Measurements from ENCODE around the gene DAB2IP. TPM values are rescaled to one million over a fixed set of nuclear protein-coding genes. Genes with fewer than 3 reads are reported as not detected.

DAB2IP gene
- total RNA-seq, 1 donor from 2014 or later = 41.7 TPM

- peaks cover 9% of the 10 kb centered on the region for H3K4me1 Mint-ChIP-seq (ENCODE audit: low read depth, unreplicated experiment)
Observed at GRCh38 chr9:121718501-121718900, 67.1 kb downstream of the DAB2IP start.

GRCh38 chr9:121720311-121721057, 69.0 kb downstream of the DAB2IP start:
- no peak for TF ChIP-seq EZH2 (IDR thresholded peaks at IDR 0.05; ENCODE audit: insufficient read depth, low read length)
- TF ChIP-seq CTCF (IDR thresholded peaks at IDR 0.05; ENCODE audit: insufficient read depth, low read depth, low read length) = no peak

More at GRCh38 chr9:121718501-121718900, 67.1 kb downstream of the DAB2IP start:
- Histone ChIP-seq H4K20me1 (ENCODE audit: insufficient read depth, low read length) (peaks cover 93% of the 10 kb centered on the region), H3K4me1 (ENCODE audit: insufficient read depth, low read length) (peaks cover 7% of the 10 kb centered on the region), H2AFZ (ENCODE audit: low read depth, low read length) (peak overlapping the region; percentile 39), H3K36me3 (ENCODE audit: insufficient read depth, low read length) (no peaks in the 10 kb centered on the region), H3K27ac (ENCODE audit: low read depth, low read length) (no peak overlapping the region), H3K4me3 (ENCODE audit: insufficient read depth, low read depth, low read length) (no peak overlapping the region), H3K27me3 (ENCODE audit: insufficient read depth, low read length) (no peaks in the 10 kb centered on the region), H3K79me2 (ENCODE audit: insufficient read depth, low read length) (peaks cover 77% of the 10 kb centered on the region), H3K9me3 (ENCODE audit: insufficient read depth, low read depth, low read length) (no peaks in the 10 kb centered on the region), H3K9ac (ENCODE audit: low read length) (no peak overlapping the region), H3K4me2 (ENCODE audit: low read length) (peak overlapping the region; percentile 43)
- no peaks in the 10 kb centered on the region for H3K27me3 Mint-ChIP-seq (ENCODE audit: low read depth, unreplicated experiment)
- H3K4me3 Mint-ChIP-seq (ENCODE audit: unreplicated experiment) = no peak overlapping the region
- no peaks in the 10 kb centered on the region for H3K9me3 Mint-ChIP-seq (ENCODE audit: unreplicated experiment)
- no peak overlapping the region for H3K27ac Mint-ChIP-seq (ENCODE audit: unreplicated experiment)
- DNase-seq (ENCODE audit: low read depth) (no peak), FAIRE-seq (no peak)
- TF ChIP-seq CTCF (IDR thresholded peaks at IDR 0.05; ENCODE audit: insufficient read depth, low read depth, low read length) (no peak), EZH2 (IDR thresholded peaks at IDR 0.05; ENCODE audit: insufficient read depth, low read length) (no peak)
- H3K36me3 Mint-ChIP-seq (ENCODE audit: low read depth, unreplicated experiment) = peaks cover 11% of the 10 kb centered on the region

GRCh38 chr9:121721058-121721350, 69.6 kb downstream of the DAB2IP start:
- no peak overlapping the region for H3K27ac Mint-ChIP-seq (ENCODE audit: unreplicated experiment)
- Histone ChIP-seq H3K4me1 (ENCODE audit: insufficient read depth, low read length) (peaks cover 21% of the 10 kb centered on the region), H4K20me1 (ENCODE audit: insufficient read depth, low read length) (peaks cover 87% of the 10 kb centered on the region), H3K4me2 (ENCODE audit: low read length) (no peak overlapping the region), H3K36me3 (ENCODE audit: insufficient read depth, low read length) (no peaks in the 10 kb centered on the region), H3K27me3 (ENCODE audit: insufficient read depth, low read length) (no peaks in the 10 kb centered on the region), H3K27ac (ENCODE audit: low read depth, low read length) (no peak overlapping the region), H3K9ac (ENCODE audit: low read length) (no peak overlapping the region), H3K4me3 (ENCODE audit: insufficient read depth, low read depth, low read length) (no peak overlapping the region), H3K79me2 (ENCODE audit: insufficient read depth, low read length) (peaks cover 76% of the 10 kb centered on the region), H2AFZ (ENCODE audit: low read depth, low read length) (no peak overlapping the region), H3K9me3 (ENCODE audit: insufficient read depth, low read depth, low read length) (no peaks in the 10 kb centered on the region)
- FAIRE-seq (no peak), DNase-seq (ENCODE audit: low read depth) (no peak)
- no peak overlapping the region for H3K4me3 Mint-ChIP-seq (ENCODE audit: unreplicated experiment)
- peaks cover 8% of the 10 kb centered on the region for H3K36me3 Mint-ChIP-seq (ENCODE audit: low read depth, unreplicated experiment)
- TF ChIP-seq CTCF (IDR thresholded peaks at IDR 0.05; ENCODE audit: insufficient read depth, low read depth, low read length) (no peak), EZH2 (IDR thresholded peaks at IDR 0.05; ENCODE audit: insufficient read depth, low read length) (no peak)
- H3K4me1 Mint-ChIP-seq (ENCODE audit: low read depth, unreplicated experiment) = peaks cover 19% of the 10 kb centered on the region
- no peaks in the 10 kb centered on the region for H3K9me3 Mint-ChIP-seq (ENCODE audit: unreplicated experiment)
- no peaks in the 10 kb centered on the region for H3K27me3 Mint-ChIP-seq (ENCODE audit: low read depth, unreplicated experiment)

More at GRCh38 chr9:121720311-121721057, 69.0 kb downstream of the DAB2IP start:
- Mint-ChIP-seq H3K4me3 (ENCODE audit: unreplicated experiment) (no peak overlapping the region), H3K4me1 (ENCODE audit: low read depth, unreplicated experiment) (peaks cover 19% of the 10 kb centered on the region), H3K27me3 (ENCODE audit: low read depth, unreplicated experiment) (no peaks in the 10 kb centered on the region), H3K27ac (ENCODE audit: unreplicated experiment) (no peak overlapping the region), H3K9me3 (ENCODE audit: unreplicated experiment) (no peaks in the 10 kb centered on the region), H3K36me3 (ENCODE audit: low read depth, unreplicated experiment) (peaks cover 10% of the 10 kb centered on the region)
- H3K79me2 ChIP-seq (ENCODE audit: insufficient read depth, low read length) = peaks cover 76% of the 10 kb centered on the region
- H3K4me2 ChIP-seq (ENCODE audit: low read length) = no peak overlapping the region
- no peak for FAIRE-seq
- H2AFZ ChIP-seq (ENCODE audit: low read depth, low read length) = no peak overlapping the region
- H3K9ac ChIP-seq (ENCODE audit: low read length) = no peak overlapping the region
- no peak for DNase-seq (ENCODE audit: low read depth)
- no peaks in the 10 kb centered on the region for H3K36me3 ChIP-seq (ENCODE audit: insufficient read depth, low read length)
- peaks cover 92% of the 10 kb centered on the region for H4K20me1 ChIP-seq (ENCODE audit: insufficient read depth, low read length)
- peaks cover 19% of the 10 kb centered on the region for H3K4me1 ChIP-seq (ENCODE audit: insufficient read depth, low read length)
- H3K9me3 ChIP-seq (ENCODE audit: insufficient read depth, low read depth, low read length) = no peaks in the 10 kb centered on the region
- no peaks in the 10 kb centered on the region for H3K27me3 ChIP-seq (ENCODE audit: insufficient read depth, low read length)
- no peak overlapping the region for H3K4me3 ChIP-seq (ENCODE audit: insufficient read depth, low read depth, low read length)
- H3K27ac ChIP-seq (ENCODE audit: low read depth, low read length) = no peak overlapping the region
